Measurements from ENCODE around the gene ZFPM1.

The ZFPM1 gene

DNA sequence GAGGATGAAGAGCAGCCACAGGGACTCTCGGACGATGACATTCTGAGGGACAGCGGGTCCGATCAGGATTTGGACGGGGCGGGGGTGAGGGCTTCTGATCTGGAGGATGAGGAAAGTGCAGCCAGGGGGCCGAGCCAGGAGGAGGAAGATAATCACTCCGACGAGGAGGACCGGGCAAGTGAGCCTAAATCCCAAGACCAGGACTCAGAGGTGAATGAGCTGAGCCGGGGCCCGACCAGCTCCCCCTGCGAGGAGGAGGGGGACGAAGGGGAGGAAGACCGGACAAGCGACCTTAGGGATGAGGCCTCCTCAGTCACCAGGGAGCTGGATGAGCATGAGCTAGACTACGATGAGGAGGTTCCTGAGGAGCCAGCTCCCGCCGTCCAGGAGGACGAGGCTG lies 124.1 kb downstream of the ZFPM1 start:
- no peak for DNase-seq

DNA sequence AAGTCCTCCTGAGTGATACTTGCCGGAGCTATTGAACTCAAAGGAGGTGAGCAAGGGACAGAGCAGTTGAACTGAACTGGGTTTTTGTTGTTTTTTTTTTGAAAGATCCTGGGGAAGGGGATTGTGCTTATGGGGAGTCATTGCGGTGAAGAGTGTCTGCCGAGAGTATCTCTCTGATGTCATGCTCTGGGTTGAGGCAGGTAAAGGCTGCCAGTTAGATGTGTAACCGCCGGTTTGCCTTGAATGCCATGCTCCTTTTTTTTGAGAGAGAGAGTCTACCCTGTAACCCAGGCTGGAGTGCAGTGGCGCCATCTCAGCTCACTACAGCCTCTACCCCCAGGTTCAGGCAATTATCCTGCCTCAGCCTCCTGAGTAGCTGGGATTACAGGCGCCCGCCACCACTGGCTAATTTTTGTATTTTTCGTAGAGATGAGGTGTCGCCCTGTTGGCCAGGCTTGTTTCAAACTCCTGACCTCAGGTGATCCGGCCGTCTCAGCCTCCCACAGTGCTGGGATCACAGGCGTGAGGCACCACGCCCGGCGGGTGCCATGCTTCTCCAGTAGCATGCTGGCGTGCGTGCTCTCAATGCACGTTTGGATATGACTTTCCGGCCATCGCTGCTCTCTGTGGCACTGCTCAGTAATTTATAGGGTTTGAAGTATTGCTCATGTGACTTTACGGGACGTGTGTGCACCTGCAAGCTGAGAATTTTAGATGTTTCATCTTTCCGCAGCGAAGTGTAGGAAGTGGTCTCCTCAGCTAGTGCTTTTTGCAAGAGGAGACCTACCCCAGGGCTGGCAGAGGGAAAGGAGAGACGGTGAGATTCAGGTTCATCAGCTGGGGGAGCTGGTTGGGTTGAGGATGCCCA lies 125.6 kb downstream of the ZFPM1 start:
- DNase-seq = no peak

DNA sequence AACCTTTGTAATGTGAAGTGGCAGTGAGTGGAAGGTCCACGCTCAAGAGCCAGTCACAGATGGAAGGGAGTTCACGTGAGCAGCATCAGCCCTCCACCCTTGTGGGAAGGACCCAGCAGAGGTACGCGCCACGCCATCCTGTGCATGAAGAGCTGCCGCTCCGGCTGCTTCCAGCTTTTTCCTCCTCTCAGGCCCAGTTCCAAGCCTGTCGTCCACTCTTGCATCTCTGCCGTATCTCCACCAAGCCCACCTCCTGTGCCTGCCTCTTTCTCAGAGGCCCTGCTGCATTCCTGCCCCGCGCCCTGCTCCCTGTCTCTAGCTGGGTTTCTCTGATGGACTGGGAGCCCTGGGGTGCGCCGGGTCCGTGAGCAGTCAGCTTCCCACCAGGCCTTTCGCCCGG lies 127.3 kb downstream of the ZFPM1 start:
- no peak for DNase-seq

DNA sequence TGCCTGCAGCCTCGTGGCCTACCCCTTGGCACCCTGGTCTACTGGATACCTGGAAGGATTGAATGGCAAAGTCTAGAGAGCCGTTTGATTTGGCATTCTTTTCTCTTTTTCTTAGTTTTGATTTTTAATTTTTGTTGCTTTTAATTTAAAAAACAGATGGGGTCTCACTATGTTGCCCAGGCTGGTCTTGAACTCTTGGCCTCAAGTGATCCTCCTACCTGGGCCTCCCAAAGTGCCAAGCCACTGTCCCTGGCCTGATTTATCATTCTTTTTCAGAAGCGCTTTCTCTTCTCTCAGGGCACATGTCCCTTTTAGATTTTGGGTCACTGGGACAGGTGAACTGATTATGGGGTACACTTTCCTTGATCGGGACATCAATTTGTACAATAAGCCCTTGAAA lies 128.0 kb downstream of the ZFPM1 start:
- no peak for DNase-seq

DNA sequence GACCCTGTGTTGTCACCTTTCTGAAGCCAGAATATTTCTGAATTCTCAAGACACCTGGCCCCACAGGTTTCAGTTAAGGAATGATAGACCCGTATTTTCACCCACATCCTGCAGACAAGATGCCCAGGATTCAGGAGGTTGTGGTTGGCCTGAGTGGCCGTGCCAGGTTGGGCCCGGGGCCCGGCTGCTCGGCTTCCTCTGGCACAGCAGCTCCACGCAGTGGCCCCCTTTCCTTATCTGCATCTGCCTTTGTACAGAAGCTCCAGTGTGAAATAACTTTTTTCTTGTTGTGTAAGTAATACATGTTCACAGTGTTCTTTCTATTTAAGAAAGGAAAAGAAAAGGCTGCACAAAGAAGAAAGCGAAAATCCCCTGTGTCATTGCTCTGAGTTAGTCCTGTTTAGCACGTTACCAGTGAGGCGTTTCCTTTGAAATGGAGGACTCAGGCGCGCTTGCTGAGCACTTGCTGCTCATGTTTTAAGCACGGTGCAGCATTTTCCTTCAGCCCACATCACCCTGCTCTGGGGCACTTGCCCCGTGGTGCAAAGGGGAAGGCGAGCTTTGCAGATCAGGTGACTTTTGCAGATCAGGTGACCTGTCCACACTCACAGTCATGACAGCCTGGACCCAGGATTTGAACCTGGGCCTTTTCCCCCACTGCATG lies 130.0 kb downstream of the ZFPM1 start:
- DNase-seq = no peak

DNA sequence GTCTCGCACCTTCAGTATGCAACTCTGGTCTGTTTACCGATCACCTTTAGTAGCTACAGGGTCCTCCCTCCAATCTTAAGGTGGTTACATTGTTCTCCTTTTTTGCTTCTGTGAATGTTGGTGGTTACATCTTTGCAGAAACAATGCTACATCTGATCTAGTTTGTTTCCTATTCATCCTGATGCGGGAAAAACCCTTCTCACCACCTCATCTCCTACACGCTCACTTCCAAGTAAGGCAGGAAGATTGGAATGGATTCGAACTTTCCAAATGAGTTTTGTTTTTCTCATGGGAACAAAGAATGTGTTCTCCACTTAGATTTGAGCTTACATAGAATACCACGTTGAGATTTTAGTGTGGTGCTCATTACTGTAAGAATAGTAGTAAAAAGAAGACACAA lies 131.6 kb downstream of the ZFPM1 start:
- no peak for DNase-seq

DNA sequence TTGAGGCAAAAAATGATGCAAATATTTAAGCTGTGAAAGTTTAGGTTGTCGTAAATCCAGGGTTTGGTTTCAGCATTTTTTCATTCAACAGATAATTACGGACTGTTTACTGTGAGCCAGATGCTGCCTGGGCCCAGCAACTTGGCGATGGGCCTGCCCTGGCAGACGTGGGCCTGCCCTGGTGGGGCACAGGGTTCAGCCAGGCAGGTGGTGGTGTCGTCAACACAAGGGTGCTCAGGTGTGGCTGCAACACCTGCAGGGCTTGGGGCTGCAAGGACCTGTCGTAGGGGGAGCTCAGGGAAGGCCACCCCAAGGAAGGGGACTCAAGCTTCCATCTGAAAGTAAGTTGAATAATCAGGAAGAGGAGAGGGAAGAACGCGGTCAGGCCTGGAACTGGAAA lies 132.2 kb downstream of the ZFPM1 start:
- DNase-seq = no peak

DNA sequence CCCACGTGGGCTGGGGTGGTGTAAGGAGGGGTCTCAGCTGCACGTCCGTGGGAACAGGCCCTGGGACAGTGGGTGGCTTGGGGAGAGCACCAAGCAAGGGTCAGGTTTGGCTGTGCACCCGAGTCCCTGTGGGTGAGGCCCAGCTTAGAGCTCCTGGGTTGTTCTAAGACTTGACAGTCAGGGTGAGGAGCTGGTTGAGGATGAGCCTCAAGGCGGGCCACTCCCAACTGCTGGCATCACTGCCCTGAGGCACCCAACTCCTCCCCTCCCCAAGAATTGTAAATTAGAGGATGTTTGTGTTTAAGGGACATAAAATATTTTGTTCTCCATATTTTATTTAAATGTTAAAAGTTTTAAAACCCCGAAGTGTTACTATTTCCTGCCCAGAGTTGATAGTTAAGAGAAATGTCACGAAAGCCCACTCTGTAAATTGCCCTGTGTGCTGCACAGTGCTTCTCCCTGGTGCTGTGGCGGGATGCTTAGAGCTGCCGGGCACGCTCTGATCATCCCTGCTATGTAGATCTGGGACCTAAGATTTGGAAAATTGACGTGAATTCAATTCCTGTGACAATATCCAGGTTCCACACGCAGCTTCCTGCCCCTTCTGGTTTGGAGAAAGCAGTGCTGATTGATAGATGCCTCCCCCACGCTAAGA lies 133.0 kb downstream of the ZFPM1 start:
- no peak for DNase-seq
